Fibroblast of mammary gland (primary cell): ENCODE results near the gene STAB1.

Experiments used
- DNase-seq: peaks from one replicate; pipeline ENCODE4 v3.0.0-alpha.2; 2010; ENCODE audit warnings: low read depth
- H3K4me3 ChIP-seq: 2 replicates; pipeline ENCODE4 v1.5.1; 2011; ENCODE audit warnings: low read depth, mild to moderate bottlenecking, low read length, moderate library complexity; ENCODE audit not compliant: control insufficient read depth
- CTCF ChIP-seq: conservative IDR thresholded peaks from 2 replicates; pipeline ENCODE4 v1.5.1; 2011; ENCODE audit warnings: low read depth, low read length, inconsistent platforms; ENCODE audit not compliant: control insufficient read depth, insufficient read depth

STAB1 gene

GRCh38 chr3:52536369-52537164, 41.4 kb downstream of the STAB1 start, which contains the start of gene UQCC5:
TSS of gene UQCC5 (plus strand) at chr3:52536605. CDS start at chr3:52536756, 151 bp downstream.
- H3K4me3 ChIP-seq = peak within 1 kb of the TSS; percentile 97
- peak; percentile 97 for DNase-seq
- TF ChIP-seq CTCF = no peak

GRCh38 chr3:52537165-52537620, 42.1 kb downstream of the STAB1 start:
- TF ChIP-seq CTCF = no peak
- DNase-seq = no peak
- peak overlapping the region; percentile 97 for H3K4me3 ChIP-seq

- no peak for TF ChIP-seq CTCF
- H3K4me3 ChIP-seq = peak overlapping the region; percentile 97
Observed at GRCh38 chr3:52537726-52538421, 42.7 kb downstream of the STAB1 start.

GRCh38 chr3:52539010-52539653, 44.0 kb downstream of the STAB1 start:
- TF ChIP-seq CTCF = no peak
- peak overlapping the region; percentile 2 for H3K4me3 ChIP-seq
- no peak for DNase-seq

More at GRCh38 chr3:52537726-52538421, 42.7 kb downstream of the STAB1 start:
- DNase-seq = no peak

- no peak overlapping the region for H3K4me3 ChIP-seq
- no peak for TF ChIP-seq CTCF
- DNase-seq = no peak
Observed at GRCh38 chr3:52541050-52541449, 45.9 kb downstream of the STAB1 start.

GRCh38 chr3:52544937-52545336, 49.8 kb downstream of the STAB1 start:
- no peak for DNase-seq
- TF ChIP-seq CTCF = no peak
- H3K4me3 ChIP-seq = no peak overlapping the region
